Heart right ventricle (tissue), 16 donors: Measurements from ENCODE around the gene UBALD2. TPM values are rescaled to one million over a fixed set of nuclear protein-coding genes. Genes with fewer than 3 reads are reported as not detected.
"Not testable (repeated sequence)": the region's sequence is repeated elsewhere in the genome, so short reads cannot be mapped to it uniquely, and the experiment has no call there.

Experiments
- ATAC-seq, 8 donors: fragments of 200-7000 bp; cut with Tn5 transposase; one replicate each; pipeline ENCODE4 v1.9.1; 2020; ENCODE audit warnings: mild to moderate bottlenecking in 8 of 8, moderate library complexity in 8 of 8, moderate number of reproducible peaks in 1 of 8
- DNase-seq, 2 donors: peaks; one replicate each; pipeline ENCODE4 v3.0.0-alpha.2; 2020
- H3K27ac ChIP-seq, 10 donors: fragments of 200-600 bp; sonication (generic) in 2 of 10; one replicate each; pipeline versions ENCODE4 v1.5.0 to v1.8.0; 2020 to 2022; ENCODE audit warnings: mild to moderate bottlenecking in 3 of 10
- H3K27me3 ChIP-seq, 7 donors: fragments of 200-600 bp; one replicate each; pipeline ENCODE4 v1.8.0; 2021 to 2022; ENCODE audit warnings: mild to moderate bottlenecking in 2 of 7
- H3K36me3 ChIP-seq, 9 donors: fragments of 200-600 bp; sonication (generic) in 1 of 9; one replicate each; pipeline versions ENCODE4 v1.5.0 to v1.8.0; 2020 to 2022; ENCODE audit warnings: mild to moderate bottlenecking in 2 of 9
- H3K4me1 ChIP-seq, 9 donors: fragments of 200-600 bp; sonication (generic) in 1 of 9; one replicate each; pipeline versions ENCODE4 v1.5.0 to v1.8.0; 2020 to 2022; ENCODE audit warnings: mild to moderate bottlenecking in 4 of 9
- H3K4me3 ChIP-seq, 10 donors: fragments of 200-600 bp; sonication (generic) in 2 of 10; one replicate each; pipeline versions ENCODE4 v1.5.0 to v1.8.0; 2020 to 2022; ENCODE audit warnings: mild to moderate bottlenecking in 7 of 10, moderate library complexity in 2 of 10
- H3K9me3 ChIP-seq, 11 donors: fragments of 200-600 bp in 10 of 11; sonication (generic) in 2 of 11; one replicate each; pipeline versions ENCODE4 v1.5.0 to v1.8.0; 2013 to 2022; ENCODE audit warnings: mild to moderate bottlenecking in 2 of 11, control low read depth in 1 of 11, moderate library complexity in 1 of 11
- CTCF ChIP-seq, 9 donors: fragments of 200-600 bp; sonication (generic) in 2 of 9; IDR thresholded peaks; one replicate each; pipeline versions ENCODE4 v1.5.0 to v1.8.0; 2021 to 2022; ENCODE audit warnings: antibody characterized with exemption in 9 of 9, mild to moderate bottlenecking in 5 of 9, moderate library complexity in 1 of 9
- WGBS, 2 donors: extraction: QIAGEN DNeasy Blood & Tissue Kit; methylation state at CpG; one replicate each; pipeline ENCODE4 v1.1.7; 2013; ENCODE audit warnings: inconsistent platforms in 1 of 2; 5-methylcytosine and 5-hydroxymethylcytosine counted together
- intact Hi-C, 10 donors: fragments of 100-400 bp; cut with DNase I; formaldehyde crosslinking; loops; one replicate each; pipeline versions ENCODE4 v1.11.1 to v1.14.2; 2022
- polyA plus RNA-seq, 2 donors: library from polyadenylated mRNA; stranded (reverse); fragments of 200-250 nt; gene quantifications; one replicate each; pipeline ENCODE4 v1.2.3, GENCODE V29; 2013
- total RNA-seq, 10 donors: library from RNA; stranded (reverse); fragmentation: NEBNext Ultra II Directional in 3 of 10; extraction: Animal tissue kit (Norgen Biotek cat#: 25700) in 3 of 10; gene quantifications; one replicate each; pipeline versions ENCODE4 v1.2.1 to v1.2.4, GENCODE V29; 2021 to 2023
- donor health status: Arrhythmogenic right ventricular cardiomyopathy.
- donor health status: ischemic (EF 13 %, LVEDD 7.1; RV severe dilation, severe dysfunction).
- donor health status: healthy with polysubstance abuse.
- donor health status: DM: no; HTN: yes; CAD: no.
- donor health status: DM: no; HTN: no; CAD: no.
- donor health status: ischemic (EF 25% LVEDD 6.9; RV normal size, moderate dysfunction).
- donor health status: ischemic (EF 25% LVEDD 5.7; RV mildly dilated, moderate dysfunction).
- donor health status: healthy.
- donor health status: DM: yes; HTN: yes; CAD: no.
- donor health status: Ischemic cardiomyopathy.
- donor health status: ischemic (EF 35%, LVEDD 5.7; RV mildly dilated, moderate dysfunction).
- donor health status: nonischemic (EF 11% LVEDD 7.7; RV severe dilation, severe dysfunction).
- donor health status: DM: yes; HTN: yes; CAD: no.
- donor health status: PGD.
- donor health status: ischemic (EF 29% LVEDD 5.4; RV normal size, mild dysfunction).
- donor health status: nonischemic (EF 23%, LVEDD 6.1; RV moderate dilation, normal function).

Gene UBALD2
- total and polyA plus RNA-seq, 12 donors = 13.3 to 50.7 (median 26.5) TPM

- WGBS, 2 donors = 96 to 98% methylated on average over 3 of the region's 3 CpGs
- intact Hi-C loops = loop anchor here in 7 of 10 donors (5.0 to 10.0 kb wide), 4 partner anchors 175 to 393 kb away; partner anchors contain the start of gene MRPL38 (in 1 of the 7)
- no peak for ATAC-seq
These were observed 32.3 kb downstream of the UBALD2 start for GRCh38 chr17:76297436-76297835.

GRCh38 chr17:76304226-76305134 is 39.3 kb downstream of the UBALD2 start:
- Histone ChIP-seq H3K4me3 (no peak overlapping the region), H3K27ac (no peak overlapping the region), H3K4me1 (peaks cover 0 to 3% (median 0%) of the 10 kb centered on the region in 9 donors), H3K27me3 (no peaks in the 10 kb centered on the region), H3K9me3 (no peaks in the 10 kb centered on the region), H3K36me3 (peaks cover 0 to 21% (median 0%) of the 10 kb centered on the region in 9 donors)
- ATAC-seq = no peak
- no peak for DNase-seq
- intact Hi-C loops = loop anchor here in 8 of 10 donors (2.0 to 10.0 kb wide), 7 partner anchors 83 to 203 kb away; partner anchors contain the start of gene RHBDF2 (in 3 of the 8)
- no peak for TF ChIP-seq CTCF (IDR thresholded peaks at IDR 0.05)
- 83 to 90% methylated on average over 17 of the region's 17 CpGs for WGBS, 2 donors

More at GRCh38 chr17:76297436-76297835, 32.3 kb downstream of the UBALD2 start:
- Histone ChIP-seq H3K4me1 (peaks cover 0 to 14% (median 6%) of the 10 kb centered on the region in 9 donors), H3K9me3 (no peaks in the 10 kb centered on the region), H3K27me3 (no peaks in the 10 kb centered on the region), H3K36me3 (peaks cover 0 to 7% (median 0%) of the 10 kb centered on the region in 9 donors), H3K27ac (no peak overlapping the region), H3K4me3 (no peak overlapping the region)
- no peak for TF ChIP-seq CTCF (IDR thresholded peaks at IDR 0.05)
- no peak for DNase-seq

- peaks cover 0 to 25% (median 0%) of the 10 kb centered on the region in 9 donors for H3K36me3 ChIP-seq
- not testable (repeated sequence) for H3K4me3 ChIP-seq, H3K27ac ChIP-seq, ATAC-seq, H3K4me1 ChIP-seq, H3K27me3 ChIP-seq, DNase-seq, H3K9me3 ChIP-seq
- intact Hi-C loops = loop anchor here in 7 of 10 donors (2.0 to 10.0 kb wide), 5 partner anchors 92 to 202 kb away; partner anchors contain the start of gene RHBDF2 (in 3 of the 7)
- WGBS, 2 donors = 93 to 94% methylated on average over 3 of the region's 3 CpGs
These were observed 39.9 kb downstream of the UBALD2 start for GRCh38 chr17:76305135-76305454.

GRCh38 chr17:76307299-76307965 is 42.3 kb downstream of the UBALD2 start:
- WGBS, 2 donors = 97 to 99% methylated on average over 58 of the region's 58 CpGs
- no peaks in the 10 kb centered on the region for H3K27me3 ChIP-seq
- no peak for TF ChIP-seq CTCF (IDR thresholded peaks at IDR 0.05)
- H3K4me1 ChIP-seq = peaks cover 0 to 3% (median 0%) of the 10 kb centered on the region in 9 donors
- DNase-seq = no peak
- H3K9me3 ChIP-seq = no peaks in the 10 kb centered on the region
- H3K27ac ChIP-seq = no peak overlapping the region
- no peak overlapping the region for H3K4me3 ChIP-seq
- peak in 4 of 8 donors; percentile 6 to 51 (median 27) for ATAC-seq
- intact Hi-C loops = loop anchor here in 5 of 10 donors (5.0 to 10.0 kb wide), 3 partner anchors 90 to 200 kb away; partner anchors contain the start of gene RHBDF2 (in 3 of the 5)
- H3K36me3 ChIP-seq = peaks cover 0 to 48% (median 8%) of the 10 kb centered on the region in 9 donors
